HepG2 (cell line): ENCODE measurements around the gene GPX1. TPM values are rescaled to one million over a fixed set of nuclear protein-coding genes. Genes with fewer than 3 reads are reported as not detected.

Experiments
- AGO1 ChIP-seq: fragments of 200-400 bp; formaldehyde crosslinking; IDR thresholded peaks from 2 replicates; pipeline ENCODE4 v1.6.1; 2017; ENCODE audit warnings: mild to moderate bottlenecking, low read depth, low read length, moderate library complexity; ENCODE audit not compliant: poor library complexity, severe bottlenecking
- GATAD1 ChIP-seq: IDR thresholded peaks from 2 replicates; pipeline ENCODE4 v1.6.1; 2016; ENCODE audit warnings: missing genetic modification reagents, missing compliant biosample characterization
- GMEB1 ChIP-seq: sonication (generic); formaldehyde crosslinking; IDR thresholded peaks from 2 replicates; pipeline ENCODE4 v1.5.1; 2020; ENCODE audit warnings: missing genetic modification reagents, mild to moderate bottlenecking, borderline replicate concordance
- KAT8 ChIP-seq: IDR thresholded peaks from 2 replicates; pipeline ENCODE4 v1.6.1; 2016; ENCODE audit warnings: missing genetic modification reagents, missing compliant biosample characterization
- KLF6 ChIP-seq: IDR thresholded peaks from 2 replicates; pipeline ENCODE4 v1.8.0; 2016; ENCODE audit warnings: missing biosample characterization, missing genetic modification reagents
- KMT2A ChIP-seq: sonication (generic); formaldehyde crosslinking; IDR thresholded peaks from 2 replicates; pipeline ENCODE4 v1.4.0; 2020; ENCODE audit warnings: missing genetic modification reagents
- NPAS2 ChIP-seq: sonication (generic); formaldehyde crosslinking; IDR thresholded peaks from 2 replicates; pipeline ENCODE4 v1.8.0; 2022; ENCODE audit warnings: mild to moderate bottlenecking, missing genetic modification reagents, borderline replicate concordance
- POLR2AphosphoS5 ChIP-seq: IDR thresholded peaks from 2 replicates; pipeline ENCODE4 v1.6.1; 2012; ENCODE audit warnings: low read depth, low read length
- PRMT3 ChIP-seq: sonication (generic); formaldehyde crosslinking; IDR thresholded peaks from 2 replicates; pipeline ENCODE4 v1.8.1; 2022; ENCODE audit warnings: low read depth, mild to moderate bottlenecking, moderate library complexity, missing genetic modification reagents, borderline replicate concordance
- REL ChIP-seq: sonication (generic); formaldehyde crosslinking; conservative IDR thresholded peaks from 2 replicates; pipeline ENCODE4 v1.8.0; 2022; ENCODE audit warnings: mild to moderate bottlenecking, missing genetic modification reagents, moderate library complexity
- TBX2 ChIP-seq: sonication (generic); formaldehyde crosslinking; IDR thresholded peaks from 2 replicates; pipeline ENCODE4 v1.5.0; 2020; ENCODE audit warnings: missing genetic modification reagents, mild to moderate bottlenecking, borderline replicate concordance
- ZNF343 ChIP-seq: sonication (generic); formaldehyde crosslinking; IDR thresholded peaks from 2 replicates; pipeline ENCODE4 v1.4.0; 2020; ENCODE audit warnings: mild to moderate bottlenecking, missing genetic modification reagents
- ZNF678 ChIP-seq: sonication (generic); formaldehyde crosslinking; IDR thresholded peaks from 2 replicates; pipeline ENCODE4 v1.4.0; 2020; ENCODE audit warnings: mild to moderate bottlenecking, missing genetic modification reagents
- ZNF7 ChIP-seq: IDR thresholded peaks from 2 replicates; pipeline ENCODE4 v1.6.1; 2016; ENCODE audit warnings: missing biosample characterization, missing genetic modification reagents
- ZNF747 ChIP-seq: sonication (generic); formaldehyde crosslinking; IDR thresholded peaks from 2 replicates; pipeline ENCODE4 v1.8.1; 2023; ENCODE audit warnings: missing genetic modification reagents, mild to moderate bottlenecking, borderline replicate concordance
- ZNF782 ChIP-seq: sonication (generic); formaldehyde crosslinking; IDR thresholded peaks from 2 replicates; pipeline ENCODE4 v1.4.0; 2020; ENCODE audit warnings: missing genetic modification reagents, mild to moderate bottlenecking, borderline replicate concordance
- ZUFSP ChIP-seq: sonication (generic); formaldehyde crosslinking; IDR thresholded peaks from 2 replicates; pipeline ENCODE4 v1.9.0; 2021; ENCODE audit warnings: missing genetic modification reagents, mild to moderate bottlenecking, borderline replicate concordance
- polyA plus RNA-seq, 8 experiments: library from polyadenylated mRNA; depleted of rRNA in 3 of 8; stranded (reverse) in 7 of 8; unstranded in 1 of 8; fragments of >200 nt; fragmentation: Illumina TruSeq in 4 of 8; extraction: Trizol in 4 of 8; gene quantifications; 2 replicates each; pipeline versions ENCODE4 v1.2.1 to v1.2.3, GENCODE V29; 2011 to 2016; ENCODE audit warnings: low read depth in 4 of 8, missing spikeins in 1 of 8, mixed read lengths in 1 of 8; ENCODE audit not compliant: insufficient read depth in 1 of 8
- total RNA-seq, 5 experiments: library from RNA; depleted of rRNA; stranded (reverse); fragments of >200 nt; fragmentation: Illumina TruSeq; extraction: Trizol; gene quantifications; 2 replicates each; pipeline ENCODE4 v1.2.3, GENCODE V29; 2016; ENCODE audit warnings: low read depth in 1 of 5
- TF ChIP-seq, protein P1 (sequence below): sonication (generic); formaldehyde crosslinking; IDR thresholded peaks from 2 replicates; pipeline ENCODE4 v1.4.0; 2020; ENCODE audit warnings: missing genetic modification reagents, borderline replicate concordance
- TF ChIP-seq, protein P2 (sequence below): sonication (generic); formaldehyde crosslinking; IDR thresholded peaks from 2 replicates; pipeline ENCODE4 v1.9.0; 2021; ENCODE audit warnings: missing genetic modification reagents, borderline replicate concordance
- TF ChIP-seq, protein P3 (sequence below): sonication (generic); formaldehyde crosslinking; IDR thresholded peaks from 2 replicates; pipeline ENCODE4 v1.4.0; 2020; ENCODE audit warnings: missing genetic modification reagents, low read depth, mild to moderate bottlenecking, borderline replicate concordance

Gene GPX1
- total and polyA plus RNA-seq, 2 of the 13 experiments (the other 11 are each of a cell fraction or from before 2014, with no cell fraction given), result 149 to 168 TPM

DNA sequence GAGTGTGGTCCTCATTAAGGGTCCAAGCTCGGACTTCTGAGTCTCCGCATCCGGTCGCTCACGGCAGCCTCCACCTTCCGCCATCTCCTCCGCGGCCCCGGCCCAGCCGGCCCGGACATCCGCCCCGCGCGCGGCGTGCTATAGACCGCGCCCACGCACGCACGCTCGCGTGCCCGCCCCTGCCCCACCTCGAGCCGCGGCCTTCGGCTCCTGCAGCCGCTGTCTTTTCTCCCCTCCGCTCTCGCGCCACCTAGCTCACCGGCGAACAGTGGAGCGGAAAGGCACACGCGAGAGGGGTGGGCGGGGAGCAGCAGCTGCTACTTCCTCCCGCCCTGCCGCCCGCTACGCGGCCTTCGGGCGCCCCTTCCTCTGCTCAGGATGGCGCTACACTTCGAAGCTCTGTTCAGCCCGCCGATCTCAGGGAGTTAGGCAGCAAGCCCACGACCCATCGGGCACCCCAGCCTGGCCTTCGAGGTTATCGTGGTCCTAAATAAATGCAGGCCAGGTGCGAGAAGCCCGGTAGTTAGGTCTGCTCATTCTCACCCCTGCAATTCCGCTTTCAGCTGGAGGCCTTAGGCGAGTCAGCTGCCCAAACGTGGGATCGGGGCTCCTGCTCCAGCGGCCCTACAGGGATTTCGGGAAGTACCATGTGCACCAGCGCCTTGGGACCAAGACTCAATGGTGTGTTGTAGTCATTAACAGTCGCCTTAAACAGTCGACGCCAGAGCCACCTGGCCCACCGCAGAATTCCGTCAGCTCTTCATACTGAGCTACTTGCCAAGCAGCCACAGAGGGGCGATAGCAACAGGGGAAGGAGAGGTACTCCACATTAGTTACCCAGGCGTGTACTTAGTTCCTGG, 18.0 kb downstream of the GPX1 start, which contains the start of gene USP4 (continued):
- TF ChIP-seq PRMT3 (CRISPR knock-in tag) (peak; percentile 96), AGO1 (peak; percentile 28), ZNF678 (CRISPR knock-in tag) (peak; percentile 99), KLF6 (CRISPR knock-in tag) (peak; percentile 97), ZNF782 (peak; percentile 98), KAT8 (CRISPR knock-in tag) (peak; percentile 88), NPAS2 (CRISPR knock-in tag) (no peak), ZNF7 (no peak; the same call in 1 of the 2 replicates), GATAD1 (CRISPR knock-in tag) (peak; percentile 82), ZNF343 (peak; percentile 99), POLR2AphosphoS5 (peak; percentile 73), ZUFSP (no peak), TBX2 (peak; percentile 96), ZNF747 (peak; percentile 91), REL (CRISPR knock-in tag) (peak; percentile 95), KMT2A (CRISPR knock-in tag) (peak; percentile 88; the same call in 1 of the 2 replicates), GMEB1 (CRISPR knock-in tag) (peak; percentile 97)
- TF ChIP-seq, protein P1, sequence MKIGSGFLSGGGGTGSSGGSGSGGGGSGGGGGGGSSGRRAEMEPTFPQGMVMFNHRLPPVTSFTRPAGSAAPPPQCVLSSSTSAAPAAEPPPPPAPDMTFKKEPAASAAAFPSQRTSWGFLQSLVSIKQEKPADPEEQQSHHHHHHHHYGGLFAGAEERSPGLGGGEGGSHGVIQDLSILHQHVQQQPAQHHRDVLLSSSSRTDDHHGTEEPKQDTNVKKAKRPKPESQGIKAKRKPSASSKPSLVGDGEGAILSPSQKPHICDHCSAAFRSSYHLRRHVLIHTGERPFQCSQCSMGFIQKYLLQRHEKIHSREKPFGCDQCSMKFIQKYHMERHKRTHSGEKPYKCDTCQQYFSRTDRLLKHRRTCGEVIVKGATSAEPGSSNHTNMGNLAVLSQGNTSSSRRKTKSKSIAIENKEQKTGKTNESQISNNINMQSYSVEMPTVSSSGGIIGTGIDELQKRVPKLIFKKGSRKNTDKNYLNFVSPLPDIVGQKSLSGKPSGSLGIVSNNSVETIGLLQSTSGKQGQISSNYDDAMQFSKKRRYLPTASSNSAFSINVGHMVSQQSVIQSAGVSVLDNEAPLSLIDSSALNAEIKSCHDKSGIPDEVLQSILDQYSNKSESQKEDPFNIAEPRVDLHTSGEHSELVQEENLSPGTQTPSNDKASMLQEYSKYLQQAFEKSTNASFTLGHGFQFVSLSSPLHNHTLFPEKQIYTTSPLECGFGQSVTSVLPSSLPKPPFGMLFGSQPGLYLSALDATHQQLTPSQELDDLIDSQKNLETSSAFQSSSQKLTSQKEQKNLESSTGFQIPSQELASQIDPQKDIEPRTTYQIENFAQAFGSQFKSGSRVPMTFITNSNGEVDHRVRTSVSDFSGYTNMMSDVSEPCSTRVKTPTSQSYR (CRISPR knock-in tag), result peak; percentile 55; the same call in 1 of the 2 replicates
- TF ChIP-seq, protein P2, sequence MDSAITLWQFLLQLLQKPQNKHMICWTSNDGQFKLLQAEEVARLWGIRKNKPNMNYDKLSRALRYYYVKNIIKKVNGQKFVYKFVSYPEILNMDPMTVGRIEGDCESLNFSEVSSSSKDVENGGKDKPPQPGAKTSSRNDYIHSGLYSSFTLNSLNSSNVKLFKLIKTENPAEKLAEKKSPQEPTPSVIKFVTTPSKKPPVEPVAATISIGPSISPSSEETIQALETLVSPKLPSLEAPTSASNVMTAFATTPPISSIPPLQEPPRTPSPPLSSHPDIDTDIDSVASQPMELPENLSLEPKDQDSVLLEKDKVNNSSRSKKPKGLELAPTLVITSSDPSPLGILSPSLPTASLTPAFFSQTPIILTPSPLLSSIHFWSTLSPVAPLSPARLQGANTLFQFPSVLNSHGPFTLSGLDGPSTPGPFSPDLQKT, result 0 out of 2 replicates have a peak, but pooled peaks have one; percentile 14
- TF ChIP-seq, protein P3, sequence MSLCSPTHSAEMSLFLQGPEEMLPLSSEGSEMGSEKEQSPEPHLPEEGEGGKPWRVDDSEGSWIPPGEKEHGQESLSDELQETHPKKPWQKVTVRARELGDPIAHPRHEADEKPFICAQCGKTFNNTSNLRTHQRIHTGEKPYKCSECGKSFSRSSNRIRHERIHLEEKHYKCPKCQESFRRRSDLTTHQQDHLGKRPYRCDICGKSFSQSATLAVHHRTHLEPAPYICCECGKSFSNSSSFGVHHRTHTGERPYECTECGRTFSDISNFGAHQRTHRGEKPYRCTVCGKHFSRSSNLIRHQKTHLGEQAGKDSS (CRISPR knock-in tag), result peak; percentile 99
